HepG2 (cell line): ENCODE data around the gene IZUMO1R. TPM values are rescaled to one million over a fixed set of nuclear protein-coding genes. Genes with fewer than 3 reads are reported as not detected.
A peak's percentile ranks its signal among the peaks of the same experiment; 100 is the strongest.

ENCODE experiments used
- ATAC-seq: fragments of 200-7000 bp; cut with Tn5 transposase; 3 replicates; pipeline ENCODE4 v1.9.1; 2020; ENCODE audit warnings: mild to moderate bottlenecking, moderate library complexity
- Bru-seq: library from RNA; stranded (reverse); fragments of 400-500 nt; gene quantifications from one replicate; lab custom pipeline; 2021; lab: Mats Ljungman, UMichigan
- BruChase-seq, 2 experiments: library from RNA; stranded (reverse); fragments of 400-500 nt; gene quantifications; one replicate each; lab custom pipeline; 2021; lab: Mats Ljungman, UMichigan
- BruUV-seq: library from RNA; stranded (reverse); fragments of 400-500 nt; replicated peaks from 2 replicates; lab custom pipeline; 2021; lab: Mats Ljungman, UMichigan
- CTCF ChIA-PET: fragments of 300-600 bp; formaldehyde crosslinking; extraction: SDS; loops from one replicate; lab custom pipeline; 2021; ENCODE audit warnings: low total read pairs, inconsistent platforms, low intra/inter-chr PET ratio; lab: Yijun Ruan, JAX
- POLR2A ChIA-PET: fragments of 350-600 bp; sonication (Branson Sonifier 250); formaldehyde crosslinking; loops from one replicate; lab custom pipeline; 2020; ENCODE audit warnings: antibody characterized with exemption, inconsistent platforms; lab: Yijun Ruan, JAX
- DNase-seq: peaks from one replicate; pipeline ENCODE4 v3.0.0-alpha.2; 2015; ENCODE audit warnings: low spot score
- FAIRE-seq: peaks from 3 replicates; lab custom pipeline; 2011; peaks lifted over from hg19 to GRCh38; lab: Jason Lieb, UNC
- H2AFZ ChIP-seq: one replicate; pipeline ENCODE4 v1.6.1; 2011; ENCODE audit warnings: low read length, inconsistent platforms
- H3K27ac ChIP-seq: fragments of 300-600 bp; 3 replicates; pipeline ENCODE4 v1.8.0; 2011; ENCODE audit warnings: mixed run types, mild to moderate bottlenecking, mixed read lengths, low read length, inconsistent platforms; ENCODE audit not compliant: insufficient read depth; ENCODE audit errors: extremely low read length
- H3K27me3 ChIP-seq, 2 experiments: fragments of 200-600 bp in 1 of 2; 2 replicates in 1 of 2; 3 replicates in 1 of 2; pipeline versions ENCODE4 v1.6.0 to v1.8.0; 2011; ENCODE audit warnings: low read length in 2 of 2, mild to moderate bottlenecking in 2 of 2, moderate library complexity in 2 of 2, inconsistent platforms in 1 of 2; ENCODE audit not compliant: insufficient read depth in 2 of 2, control insufficient read depth in 1 of 2
- H3K36me3 ChIP-seq, 2 experiments: fragments of 200-600 bp in 1 of 2; replicated peaks in 1 of 2; 2 replicates in 1 of 2; 3 replicates in 1 of 2; pipeline versions ENCODE4 v1.5.1 to v1.8.0; 2011; ENCODE audit warnings: low read length in 2 of 2, inconsistent platforms in 1 of 2; ENCODE audit not compliant: insufficient read depth in 2 of 2, control insufficient read depth in 1 of 2
- H3K4me1 ChIP-seq: 2 replicates; pipeline ENCODE4 v1.5.1; 2012; ENCODE audit warnings: low read length, inconsistent platforms; ENCODE audit not compliant: insufficient read depth
- H3K4me2 ChIP-seq: 2 replicates; pipeline ENCODE4 v1.6.0; 2011; ENCODE audit warnings: low read depth, low read length, inconsistent platforms
- H3K4me3 ChIP-seq, 3 experiments: fragments of 200-600 bp in 1 of 3; sonication (generic), shearing (Covaris generic) in 1 of 3; replicated peaks in 1 of 3; 2 replicates each; pipeline ENCODE4 v1.5.1; 2011 to 2016; ENCODE audit warnings: low read length in 3 of 3, inconsistent platforms in 2 of 3, low read depth in 2 of 3, mild to moderate bottlenecking in 2 of 3, control low read depth in 1 of 3, mixed read lengths in 1 of 3; ENCODE audit not compliant: insufficient read depth in 1 of 3
- H3K79me2 ChIP-seq: one replicate; pipeline ENCODE4 v1.6.1; 2011; ENCODE audit warnings: low read length, inconsistent platforms; ENCODE audit not compliant: insufficient read depth
- H3K9ac ChIP-seq: 2 replicates; pipeline ENCODE4 v1.6.0; 2011; ENCODE audit warnings: mild to moderate bottlenecking, low read depth, low read length, inconsistent platforms; ENCODE audit not compliant: insufficient read depth
- H3K9me3 ChIP-seq: 2 replicates; pipeline ENCODE4 v1.5.1; 2012; ENCODE audit warnings: mild to moderate bottlenecking, low read length
- H4K20me1 ChIP-seq: 2 replicates; pipeline ENCODE4 v1.6.0; 2011; ENCODE audit warnings: inconsistent platforms, mild to moderate bottlenecking, low read length, moderate library complexity; ENCODE audit not compliant: insufficient read depth
- FOXO1 ChIP-seq: sonication (generic); formaldehyde crosslinking; IDR thresholded peaks from 2 replicates; pipeline ENCODE4 v1.4.0; 2020; ENCODE audit warnings: missing genetic modification reagents
- SALL1 ChIP-seq: sonication (generic); formaldehyde crosslinking; IDR thresholded peaks from 2 replicates; pipeline ENCODE4 v1.8.0; 2022; ENCODE audit warnings: mild to moderate bottlenecking, missing genetic modification reagents
- WGBS: methylation state at CpG from one replicate; pipeline ENCODE4 v1.1.6; 2017; ENCODE audit warnings: low lambda C conversion rate; 5-methylcytosine and 5-hydroxymethylcytosine counted together
- in situ Hi-C: cut with HindIII; loops from 2 replicates; pipeline ENCODE4 v1.10.0; 2017; ENCODE audit warnings: low pct_unique_long_range_greater_than_20kb; ENCODE audit not compliant: extremely low pct_ligation_motif_present
- intact Hi-C: fragments of 100-400 bp; cut with micrococcal nuclease; formaldehyde crosslinking; loops from one replicate; pipeline ENCODE4 v1.10.0; 2022; ENCODE audit not compliant: unreplicated experiment
- long read RNA-seq, 2 experiments: library from RNA in 1 of 2; library from polyadenylated mRNA in 1 of 2; stranded (forward) in 1 of 2; unstranded in 1 of 2; transcript quantifications; one replicate each; pipeline ENCODE4 v2.0.0, GENCODE V29; 2019 to 2022
- polyA minus RNA-seq, 3 experiments: library from RNA; depleted of rRNA, polyadenylated mRNA; stranded (reverse); fragments of >200 nt; gene quantifications; 2 replicates each; pipeline ENCODE4 v1.2.3, GENCODE V29; 2011; ENCODE audit warnings: low replicate concordance in 1 of 3
- polyA plus RNA-seq, 8 experiments: library from polyadenylated mRNA; depleted of rRNA in 3 of 8; stranded (reverse) in 7 of 8; unstranded in 1 of 8; fragments of >200 nt; fragmentation: Illumina TruSeq in 4 of 8; extraction: Trizol in 4 of 8; gene quantifications; 2 replicates each; pipeline versions ENCODE4 v1.2.1 to v1.2.3, GENCODE V29; 2011 to 2016; ENCODE audit warnings: low read depth in 4 of 8, missing spikeins in 1 of 8, mixed read lengths in 1 of 8; ENCODE audit not compliant: insufficient read depth in 1 of 8
- total RNA-seq, 5 experiments: library from RNA; depleted of rRNA; stranded (reverse); fragments of >200 nt; fragmentation: Illumina TruSeq; extraction: Trizol; gene quantifications; 2 replicates each; pipeline ENCODE4 v1.2.3, GENCODE V29; 2016; ENCODE audit warnings: low read depth in 1 of 5
- TF ChIP-seq, protein P1 (sequence below): fragments of 450-650 bp; IDR thresholded peaks from 2 replicates; pipeline ENCODE4 v1.6.1; 2016
- TF ChIP-seq, protein P2 (sequence below): sonication (generic); formaldehyde crosslinking; IDR thresholded peaks from 2 replicates; pipeline ENCODE4 v1.8.1; 2023; ENCODE audit warnings: mild to moderate bottlenecking, inconsistent platforms, moderate library complexity, missing genetic modification reagents, borderline replicate concordance
- TF ChIP-seq, protein P3 (sequence below): IDR thresholded peaks from 2 replicates; pipeline ENCODE4 v1.4.0; 2020; ENCODE audit warnings: mild to moderate bottlenecking, missing genetic modification reagents

The IZUMO1R gene
- total RNA-seq (2016; rRNA removed; fragmentation: Illumina TruSeq; extraction: Trizol), result not detected in 2 replicates
- not detected in 2 replicates for total RNA-seq (2016; cell fraction: cytosol; rRNA removed; fragmentation: Illumina TruSeq; extraction: Trizol; ENCODE audit: low read depth)
- total RNA-seq (2016; cell fraction: insoluble cytoplasmic fraction; rRNA removed; fragmentation: Illumina TruSeq; extraction: Trizol), result not detected in 2 replicates
- not detected in 2 replicates for total RNA-seq (2016; cell fraction: membrane; rRNA removed; fragmentation: Illumina TruSeq; extraction: Trizol)
- not detected in 2 replicates for total RNA-seq (2016; cell fraction: nucleus; rRNA removed; fragmentation: Illumina TruSeq; extraction: Trizol)
- polyA plus RNA-seq (2011; rRNA removed), result 0.12 TPM in 1 of 2 replicates, not detected in the other
- polyA plus RNA-seq (2011; cell fraction: cytosol; rRNA removed), result 0.12 TPM in 1 of 2 replicates, not detected in the other
- not detected in 2 replicates for polyA plus RNA-seq (2011; cell fraction: nucleus; rRNA removed)
- polyA plus RNA-seq (2012), result not detected in 2 replicates
- polyA plus RNA-seq (2016; cell fraction: cytosol; fragmentation: Illumina TruSeq; extraction: Trizol; ENCODE audit: low read depth), result not detected in 2 replicates
- polyA plus RNA-seq (2016; cell fraction: insoluble cytoplasmic fraction; fragmentation: Illumina TruSeq; extraction: Trizol; ENCODE audit: low read depth), result 0.34 TPM in 1 of 2 replicates, not detected in the other
- polyA plus RNA-seq (2016; cell fraction: membrane; fragmentation: Illumina TruSeq; extraction: Trizol; ENCODE audit: low read depth), result not detected in 2 replicates
- not detected in 2 replicates for polyA plus RNA-seq (2016; cell fraction: nucleus; fragmentation: Illumina TruSeq; extraction: Trizol; ENCODE audit: insufficient read depth, low read depth)
- polyA minus RNA-seq (2011; rRNA and poly(A)+ RNA removed; ENCODE audit: low replicate concordance), result not detected in 2 replicates
- not detected in 2 replicates for polyA minus RNA-seq (2011; cell fraction: cytosol; rRNA and poly(A)+ RNA removed)
- polyA minus RNA-seq (2011; cell fraction: nucleus; rRNA and poly(A)+ RNA removed), result not detected in 2 replicates
- not detected for Bru-seq, nascent RNA
- not detected for BruChase-seq, experiment 1, labeled RNA remaining after a 6-hour chase
- percentile 18 among the genes with signal in this experiment for BruChase-seq, experiment 2, labeled RNA remaining after a 2-hour chase
- long read RNA-seq, experiment 1, result 0 reads
- long read RNA-seq, experiment 2, result 0 reads

DNA sequence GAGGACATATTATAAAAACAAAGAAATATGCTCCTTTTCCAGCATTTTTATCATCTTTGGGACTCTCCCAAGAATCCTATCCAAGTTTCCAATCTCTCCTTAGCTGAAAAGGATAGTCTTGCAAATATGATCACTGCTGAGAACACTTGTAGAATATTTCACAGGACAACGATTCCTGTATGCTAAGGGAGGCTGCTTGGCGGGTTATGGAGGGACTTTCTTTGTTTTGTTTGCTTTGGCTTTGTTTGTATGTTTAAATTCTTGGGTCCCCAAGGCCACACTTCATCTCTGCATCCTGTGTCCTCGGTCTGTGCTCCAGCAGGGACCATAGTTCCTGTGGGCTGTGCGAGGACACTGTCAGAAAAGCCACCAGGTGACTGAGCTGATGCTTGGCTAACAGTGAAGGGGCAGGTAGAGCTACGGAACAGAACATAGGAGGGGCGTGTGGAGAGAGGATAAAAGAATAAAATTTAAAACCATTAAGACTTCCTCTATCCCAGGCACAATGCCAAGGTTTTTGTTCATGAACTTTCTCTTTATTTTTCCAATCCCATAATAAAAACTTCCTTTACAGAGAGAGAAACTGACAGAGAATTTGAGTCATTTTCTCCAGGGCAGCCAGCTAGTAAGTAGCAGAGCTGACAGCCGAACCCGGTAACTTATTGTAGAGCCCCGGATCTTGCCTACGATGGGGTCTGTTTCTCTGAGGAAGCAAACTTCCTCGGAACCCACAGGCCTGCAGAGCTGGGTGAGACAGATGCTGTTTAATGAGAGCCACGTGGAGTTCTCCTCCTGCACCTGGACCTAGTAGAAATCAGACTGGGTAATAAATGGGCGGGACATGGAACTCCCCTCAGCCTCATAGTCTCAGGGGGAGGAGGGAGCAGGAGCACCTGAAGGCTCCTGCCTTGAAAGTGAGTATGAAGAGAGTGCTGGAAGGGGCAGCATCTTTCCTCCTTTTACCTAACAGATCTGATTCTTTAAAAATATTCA is at the start of gene IZUMO1R:
IZUMO1R (plus strand) TSS at position 615 of the 993 bp plus-strand sequence. CDS start 1,057 bp downstream, outside the sequence.
- H3K4me1 ChIP-seq, result peaks cover 19% of the 10 kb centered on the region
- ChIA-PET CTCF (no interaction called here), POLR2A (no interaction called here)
- FAIRE-seq, result no peak
- TF ChIP-seq, protein P1, sequence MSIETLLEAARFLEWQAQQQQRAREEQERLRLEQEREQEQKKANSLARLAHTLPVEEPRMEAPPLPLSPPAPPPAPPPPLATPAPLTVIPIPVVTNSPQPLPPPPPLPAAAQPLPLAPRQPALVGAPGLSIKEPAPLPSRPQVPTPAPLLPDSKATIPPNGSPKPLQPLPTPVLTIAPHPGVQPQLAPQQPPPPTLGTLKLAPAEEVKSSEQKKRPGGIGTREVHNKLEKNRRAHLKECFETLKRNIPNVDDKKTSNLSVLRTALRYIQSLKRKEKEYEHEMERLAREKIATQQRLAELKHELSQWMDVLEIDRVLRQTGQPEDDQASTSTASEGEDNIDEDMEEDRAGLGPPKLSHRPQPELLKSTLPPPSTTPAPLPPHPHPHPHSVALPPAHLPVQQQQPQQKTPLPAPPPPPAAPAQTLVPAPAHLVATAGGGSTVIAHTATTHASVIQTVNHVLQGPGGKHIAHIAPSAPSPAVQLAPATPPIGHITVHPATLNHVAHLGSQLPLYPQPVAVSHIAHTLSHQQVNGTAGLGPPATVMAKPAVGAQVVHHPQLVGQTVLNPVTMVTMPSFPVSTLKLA, result peak; percentile 57
- TF ChIP-seq, protein P2, sequence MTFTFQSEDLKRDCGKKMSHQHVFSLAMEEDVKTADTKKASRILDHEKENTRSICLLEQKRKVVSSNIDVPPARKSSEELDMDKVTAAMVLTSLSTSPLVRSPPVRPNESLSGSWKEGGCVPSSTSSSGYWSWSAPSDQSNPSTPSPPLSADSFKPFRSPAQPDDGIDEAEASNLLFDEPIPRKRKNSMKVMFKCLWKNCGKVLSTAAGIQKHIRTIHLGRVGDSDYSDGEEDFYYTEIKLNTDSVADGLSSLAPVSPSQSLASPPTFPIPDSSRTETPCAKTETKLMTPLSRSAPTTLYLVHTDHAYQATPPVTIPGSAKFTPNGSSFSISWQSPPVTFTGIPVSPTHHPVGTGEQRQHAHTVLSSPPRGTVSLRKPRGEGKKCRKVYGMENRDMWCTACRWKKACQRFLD (CRISPR knock-in tag), result no peak
- TF ChIP-seq FOXO1 (CRISPR knock-in tag), result no peak
- 0 out of 2 replicates have a peak, but pooled peaks have one; percentile 12 for TF ChIP-seq SALL1 (CRISPR knock-in tag)
- TF ChIP-seq, protein P3, sequence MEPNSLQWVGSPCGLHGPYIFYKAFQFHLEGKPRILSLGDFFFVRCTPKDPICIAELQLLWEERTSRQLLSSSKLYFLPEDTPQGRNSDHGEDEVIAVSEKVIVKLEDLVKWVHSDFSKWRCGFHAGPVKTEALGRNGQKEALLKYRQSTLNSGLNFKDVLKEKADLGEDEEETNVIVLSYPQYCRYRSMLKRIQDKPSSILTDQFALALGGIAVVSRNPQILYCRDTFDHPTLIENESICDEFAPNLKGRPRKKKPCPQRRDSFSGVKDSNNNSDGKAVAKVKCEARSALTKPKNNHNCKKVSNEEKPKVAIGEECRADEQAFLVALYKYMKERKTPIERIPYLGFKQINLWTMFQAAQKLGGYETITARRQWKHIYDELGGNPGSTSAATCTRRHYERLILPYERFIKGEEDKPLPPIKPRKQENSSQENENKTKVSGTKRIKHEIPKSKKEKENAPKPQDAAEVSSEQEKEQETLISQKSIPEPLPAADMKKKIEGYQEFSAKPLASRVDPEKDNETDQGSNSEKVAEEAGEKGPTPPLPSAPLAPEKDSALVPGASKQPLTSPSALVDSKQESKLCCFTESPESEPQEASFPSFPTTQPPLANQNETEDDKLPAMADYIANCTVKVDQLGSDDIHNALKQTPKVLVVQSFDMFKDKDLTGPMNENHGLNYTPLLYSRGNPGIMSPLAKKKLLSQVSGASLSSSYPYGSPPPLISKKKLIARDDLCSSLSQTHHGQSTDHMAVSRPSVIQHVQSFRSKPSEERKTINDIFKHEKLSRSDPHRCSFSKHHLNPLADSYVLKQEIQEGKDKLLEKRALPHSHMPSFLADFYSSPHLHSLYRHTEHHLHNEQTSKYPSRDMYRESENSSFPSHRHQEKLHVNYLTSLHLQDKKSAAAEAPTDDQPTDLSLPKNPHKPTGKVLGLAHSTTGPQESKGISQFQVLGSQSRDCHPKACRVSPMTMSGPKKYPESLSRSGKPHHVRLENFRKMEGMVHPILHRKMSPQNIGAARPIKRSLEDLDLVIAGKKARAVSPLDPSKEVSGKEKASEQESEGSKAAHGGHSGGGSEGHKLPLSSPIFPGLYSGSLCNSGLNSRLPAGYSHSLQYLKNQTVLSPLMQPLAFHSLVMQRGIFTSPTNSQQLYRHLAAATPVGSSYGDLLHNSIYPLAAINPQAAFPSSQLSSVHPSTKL (CRISPR knock-in tag), result 0 out of 2 replicates have a peak, but pooled peaks have one; percentile 27
- no TSS peak for BruUV-seq
- H3K36me3 ChIP-seq, result no peaks in the 10 kb centered on the region
- H2AFZ ChIP-seq, result no peak within 1 kb of the TSS
- WGBS, result 13% methylated on average over 11 of the region's 13 CpGs
- H3K79me2 ChIP-seq, result no peaks in the 10 kb centered on the region
- H3K4me2 ChIP-seq, result no peak within 1 kb of the TSS; the same call in 1 of the 2 replicates
- in situ Hi-C loops (no loop called here), intact Hi-C loops (no loop called here)
- DNase-seq, result no peak
- H4K20me1 ChIP-seq, result no peaks in the 10 kb centered on the region
- H3K27me3 ChIP-seq, result peaks cover 1 to 6% of the 10 kb centered on the region in 2 experiments; a peak in 1 of 5 replicates
- no peak within 1 kb of the TSS for H3K27ac ChIP-seq
- peak; percentile 74 for ATAC-seq
- H3K9me3 ChIP-seq, result no peaks in the 10 kb centered on the region
- no peak within 1 kb of the TSS for H3K4me3 ChIP-seq
- H3K9ac ChIP-seq, result no peak within 1 kb of the TSS
